ENCODE data around the gene CCDC201.

DNA sequence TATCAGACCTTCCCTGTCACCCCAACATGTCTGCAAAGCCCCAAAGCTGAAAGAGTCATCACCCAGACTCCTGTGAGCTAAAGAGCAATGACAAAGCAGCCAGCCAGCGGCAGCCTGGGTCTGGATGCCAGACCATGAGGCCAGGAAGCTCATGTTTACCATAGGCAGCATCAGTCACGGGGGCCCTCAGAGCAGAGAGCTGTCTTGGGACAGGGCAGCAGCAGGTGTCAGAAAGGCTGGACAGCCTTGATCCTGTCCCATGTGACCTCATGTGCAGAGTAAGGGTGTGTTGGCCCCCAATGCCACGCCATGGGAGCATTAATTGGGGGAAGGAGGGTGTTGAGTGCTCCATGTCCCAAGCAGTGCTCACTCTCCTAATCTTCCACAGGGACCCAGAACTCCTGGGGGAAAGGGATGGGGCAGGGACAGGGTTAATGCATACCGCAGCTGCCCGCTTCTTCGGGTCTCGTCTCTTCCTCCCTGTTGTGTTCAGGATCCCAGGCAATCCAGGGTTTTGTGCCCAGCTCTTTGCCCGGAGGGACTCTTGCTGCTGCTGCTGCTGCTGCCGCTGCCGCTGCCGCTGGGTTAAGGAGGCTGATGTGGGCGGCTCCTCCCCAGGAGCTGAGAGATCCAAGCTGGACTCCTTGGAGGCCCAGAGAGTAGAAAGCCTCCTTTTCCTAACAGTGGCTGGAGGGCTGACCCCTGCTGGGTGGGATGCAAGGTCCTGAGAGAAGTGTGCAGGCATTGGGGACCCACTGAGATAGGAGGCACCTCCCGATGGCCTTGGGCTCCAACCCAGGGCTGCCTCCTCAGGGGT, 7.1 kb downstream of the CCDC201 start:
- TF ChIP-seq POLR2A (IDR thresholded peaks at IDR 0.05) (no peak), POLR2AphosphoS5 (IDR thresholded peaks at IDR 0.05) (no peak)
- TF ChIP-seq, protein P1, sequence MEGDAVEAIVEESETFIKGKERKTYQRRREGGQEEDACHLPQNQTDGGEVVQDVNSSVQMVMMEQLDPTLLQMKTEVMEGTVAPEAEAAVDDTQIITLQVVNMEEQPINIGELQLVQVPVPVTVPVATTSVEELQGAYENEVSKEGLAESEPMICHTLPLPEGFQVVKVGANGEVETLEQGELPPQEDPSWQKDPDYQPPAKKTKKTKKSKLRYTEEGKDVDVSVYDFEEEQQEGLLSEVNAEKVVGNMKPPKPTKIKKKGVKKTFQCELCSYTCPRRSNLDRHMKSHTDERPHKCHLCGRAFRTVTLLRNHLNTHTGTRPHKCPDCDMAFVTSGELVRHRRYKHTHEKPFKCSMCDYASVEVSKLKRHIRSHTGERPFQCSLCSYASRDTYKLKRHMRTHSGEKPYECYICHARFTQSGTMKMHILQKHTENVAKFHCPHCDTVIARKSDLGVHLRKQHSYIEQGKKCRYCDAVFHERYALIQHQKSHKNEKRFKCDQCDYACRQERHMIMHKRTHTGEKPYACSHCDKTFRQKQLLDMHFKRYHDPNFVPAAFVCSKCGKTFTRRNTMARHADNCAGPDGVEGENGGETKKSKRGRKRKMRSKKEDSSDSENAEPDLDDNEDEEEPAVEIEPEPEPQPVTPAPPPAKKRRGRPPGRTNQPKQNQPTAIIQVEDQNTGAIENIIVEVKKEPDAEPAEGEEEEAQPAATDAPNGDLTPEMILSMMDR (IDR thresholded peaks at IDR 0.05): no peak
